Smooth muscle cell of bladder (primary cell): ENCODE measurements around the gene CSHL1. TPM values are rescaled to one million over a fixed set of nuclear protein-coding genes. Genes with fewer than 3 reads are reported as not detected.

Source experiments
- total RNA-seq: library from RNA; depleted of rRNA; stranded (reverse); fragments of >200 nt; gene quantifications from 2 replicates; pipeline ENCODE4 v1.2.3, GENCODE V29; 2014

CSHL1 gene
- not detected in 2 replicates for total RNA-seq

GRCh38 chr17:63911041-63911635, at the start of gene CSHL1:
Gene CSHL1 (minus strand): TSS chr17:63911258. CDS start chr17:63911196, 62 bp downstream.

GRCh38 chr17:63931981-63932561, 21.0 kb upstream of the CSHL1 start, which contains the start of gene CD79B:
Gene CD79B (minus strand): TSS chr17:63932331. CDS start chr17:63932261, 70 bp downstream.

GRCh38 chr17:63918789-63919305, 7.8 kb upstream of the CSHL1 start, which contains the start of gene GH1:
Gene GH1 (minus strand): TSS chr17:63918839. CDS start chr17:63918776, 63 bp downstream.

GRCh38 chr17:63896524-63897354, 14.3 kb downstream of the CSHL1 start, which contains the start of gene CSH1:
Gene CSH1 (minus strand): TSS chr17:63896574. CDS start chr17:63896511, 63 bp downstream.

GRCh38 chr17:63881935-63882601, 29.0 kb downstream of the CSHL1 start, which contains the start of gene GH2:
Gene GH2 (minus strand): TSS chr17:63881944. CDS start chr17:63881801, 143 bp downstream.

GRCh38 chr17:63873577-63873976, 37.5 kb downstream of the CSHL1 start, which contains the start of gene CSH2:
Gene CSH2 (minus strand): TSS chr17:63873677. CDS start chr17:63873614, 63 bp downstream.

Other genes with a start within 250 kb of the CSHL1 start
- gene LIMD2, start 211.1 kb downstream of the CSHL1 start, total RNA-seq = 1.8 and 3.8 TPM in 2 replicates
- 13.9 and 16.5 TPM in 2 replicates for gene STRADA, start 169.5 kb downstream of the CSHL1 start, total RNA-seq
- 55.9 and 79.0 TPM in 2 replicates for gene CCDC47, start 137.7 kb downstream of the CSHL1 start, total RNA-seq
- 45.1 and 62.3 TPM in 2 replicates for gene DDX42, start 137.1 kb downstream of the CSHL1 start, total RNA-seq
- 58.3 and 69.9 TPM in 2 replicates for gene PSMC5, start 83.8 kb downstream of the CSHL1 start, total RNA-seq
- 51.3 and 54.5 TPM in 2 replicates for gene FTSJ3, start 83.6 kb downstream of the CSHL1 start, total RNA-seq
- 78.7 and 93.3 TPM in 2 replicates for gene SMARCD2, start 68.6 kb downstream of the CSHL1 start, total RNA-seq
- gene CSH2, start 37.6 kb downstream of the CSHL1 start, total RNA-seq = not detected in 2 replicates
- not detected in 2 replicates for gene GH2, start 29.3 kb downstream of the CSHL1 start, total RNA-seq
- not detected in 2 replicates for gene CSH1, start 14.7 kb downstream of the CSHL1 start, total RNA-seq
- gene GH1, start 7.6 kb upstream of the CSHL1 start, total RNA-seq = not detected in 2 replicates
- 0.18 and 0.43 TPM in 2 replicates for gene CD79B, start 21.1 kb upstream of the CSHL1 start, total RNA-seq
- under 0.01 TPM in 1 of 2 replicates, not detected in the other for gene SCN4A, start 61.7 kb upstream of the CSHL1 start, total RNA-seq
- gene PRR29, start 87.1 kb upstream of the CSHL1 start, total RNA-seq = 0.28 and 0.57 TPM in 2 replicates
- gene ICAM2, start 109.4 kb upstream of the CSHL1 start, total RNA-seq = 1.4 and 3.1 TPM in 2 replicates
- 10.0 and 10.9 TPM in 2 replicates for gene ERN1, start 218.9 kb upstream of the CSHL1 start, total RNA-seq